Gastrocnemius medialis (tissue), 4 donors: Measurements from ENCODE around the gene NUDT5.

Source experiments
- POLR2A ChIP-seq, 2 donors: fragments of 450-650 bp; IDR thresholded peaks; one replicate each; pipeline ENCODE4 v1.6.1; 2017; ENCODE audit warnings: antibody characterized with exemption in 2 of 2, mild to moderate bottlenecking in 2 of 2, moderate library complexity in 2 of 2
- TF ChIP-seq, protein P1 (sequence below), 5 experiments: fragments of 450-650 bp in 3 of 5; fragments of 200-600 bp in 2 of 5; sonication (generic) in 2 of 5; IDR thresholded peaks in 4 of 5; conservative IDR thresholded peaks in 1 of 5; 1 replicate in 4 of 5; 2 replicates in 1 of 5; pipeline ENCODE4 v1.5.1; 2016 to 2019; ENCODE audit warnings: antibody characterized with exemption in 5 of 5, mild to moderate bottlenecking in 3 of 5, moderate library complexity in 3 of 5

- TF ChIP-seq, protein P1, sequence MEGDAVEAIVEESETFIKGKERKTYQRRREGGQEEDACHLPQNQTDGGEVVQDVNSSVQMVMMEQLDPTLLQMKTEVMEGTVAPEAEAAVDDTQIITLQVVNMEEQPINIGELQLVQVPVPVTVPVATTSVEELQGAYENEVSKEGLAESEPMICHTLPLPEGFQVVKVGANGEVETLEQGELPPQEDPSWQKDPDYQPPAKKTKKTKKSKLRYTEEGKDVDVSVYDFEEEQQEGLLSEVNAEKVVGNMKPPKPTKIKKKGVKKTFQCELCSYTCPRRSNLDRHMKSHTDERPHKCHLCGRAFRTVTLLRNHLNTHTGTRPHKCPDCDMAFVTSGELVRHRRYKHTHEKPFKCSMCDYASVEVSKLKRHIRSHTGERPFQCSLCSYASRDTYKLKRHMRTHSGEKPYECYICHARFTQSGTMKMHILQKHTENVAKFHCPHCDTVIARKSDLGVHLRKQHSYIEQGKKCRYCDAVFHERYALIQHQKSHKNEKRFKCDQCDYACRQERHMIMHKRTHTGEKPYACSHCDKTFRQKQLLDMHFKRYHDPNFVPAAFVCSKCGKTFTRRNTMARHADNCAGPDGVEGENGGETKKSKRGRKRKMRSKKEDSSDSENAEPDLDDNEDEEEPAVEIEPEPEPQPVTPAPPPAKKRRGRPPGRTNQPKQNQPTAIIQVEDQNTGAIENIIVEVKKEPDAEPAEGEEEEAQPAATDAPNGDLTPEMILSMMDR (IDR thresholded peaks at IDR 0.05 in 4 of 5, conservative IDR thresholded peaks at IDR 0.05 in 1 of 5) = no peak
- no peak for TF ChIP-seq POLR2A (IDR thresholded peaks at IDR 0.05)
These were observed 8.3 kb downstream of the NUDT5 start for GRCh38 chr10:12187321-12187905.
